Esophagus (tissue), 2 donors: ENCODE data around the gene RNF43. TPM values are rescaled to one million over a fixed set of nuclear protein-coding genes. Genes with fewer than 3 reads are reported as not detected.

Source experiments
- H3K27ac ChIP-seq, 2 donors: one replicate each; pipeline ENCODE4 v1.5.1; 2013; ENCODE audit warnings: low read depth in 2 of 2, mild to moderate bottlenecking in 2 of 2, inconsistent platforms in 1 of 2, low read length in 1 of 2, moderate library complexity in 1 of 2
- H3K27me3 ChIP-seq, 2 donors: one replicate each; pipeline ENCODE4 v1.6.1; 2013; ENCODE audit warnings: low read length in 2 of 2, control low read depth in 1 of 2, mild to moderate bottlenecking in 1 of 2; ENCODE audit not compliant: insufficient read depth in 2 of 2, control insufficient read depth in 1 of 2
- H3K36me3 ChIP-seq, 2 donors: one replicate each; pipeline ENCODE4 v1.6.1; 2013; ENCODE audit warnings: low read length in 1 of 2; ENCODE audit not compliant: control insufficient read depth in 2 of 2, insufficient read depth in 2 of 2
- H3K4me1 ChIP-seq, 2 donors: one replicate each; pipeline ENCODE4 v1.6.1; 2013; ENCODE audit warnings: low read length in 1 of 2; ENCODE audit not compliant: control insufficient read depth in 2 of 2, insufficient read depth in 2 of 2
- H3K4me3 ChIP-seq, 2 donors: one replicate each; pipeline ENCODE4 v1.5.1; 2013; ENCODE audit warnings: low read length in 2 of 2, mild to moderate bottlenecking in 2 of 2, low read depth in 1 of 2, moderate library complexity in 1 of 2
- H3K9me3 ChIP-seq, 2 donors: one replicate each; pipeline ENCODE4 v1.6.1; 2013; ENCODE audit warnings: mild to moderate bottlenecking in 2 of 2, low read depth in 1 of 2, low read length in 1 of 2, moderate library complexity in 1 of 2; ENCODE audit not compliant: control insufficient read depth in 2 of 2, insufficient read depth in 1 of 2
- WGBS, 2 donors: extraction: QIAGEN DNeasy Blood & Tissue Kit; methylation state at CpG; one replicate each; pipeline ENCODE4 v1.1.7; 2013; 5-methylcytosine and 5-hydroxymethylcytosine counted together
- polyA plus RNA-seq, 2 donors: library from polyadenylated mRNA; stranded (reverse); fragments of 200-250 nt; gene quantifications; one replicate each; pipeline ENCODE4 v1.2.3, GENCODE V29; 2013
- donor health status: healthy with polysubstance abuse.
- donor health status: Bipolar disorder and iron deficiency.

RNF43 gene
- polyA plus RNA-seq: 1 to 10 TPM; 5.7 to 7.5 TPM

- H3K4me3 ChIP-seq: peak within 1 kb of the TSS; percentile 50 to 84
- WGBS, 2 donors: 5% methylated on average over 8 of the region's 8 CpGs
- no peaks in the 10 kb centered on the region for H3K9me3 ChIP-seq
- H3K27ac ChIP-seq: peak within 1 kb of the TSS; percentile 81
- H3K4me1 ChIP-seq: no peaks in the 10 kb centered on the region
- H3K36me3 ChIP-seq: no peaks in the 10 kb centered on the region
- no peaks in the 10 kb centered on the region for H3K27me3 ChIP-seq
These were observed at the start of gene RNF43 for GRCh38 chr17:58417300-58418092. Gene RNF43, minus strand, starts transcription at chr17:58417534. Its CDS starts 1,957 bp downstream, at chr17:58415577.

GRCh38 chr17:58455491-58455890 is 38.2 kb upstream of the RNF43 start:
- no peaks in the 10 kb centered on the region for H3K4me1 ChIP-seq
- no peak overlapping the region for H3K4me3 ChIP-seq
- H3K36me3 ChIP-seq: no peaks in the 10 kb centered on the region
- no peaks in the 10 kb centered on the region for H3K27me3 ChIP-seq
- H3K27ac ChIP-seq: no peak overlapping the region
- no peaks in the 10 kb centered on the region for H3K9me3 ChIP-seq

- H3K27me3 ChIP-seq: no peaks in the 10 kb centered on the region
- 89 to 92% methylated on average over 1 of the region's 1 CpG for whole genome bisulfite sequencing, 2 donors
- no peaks in the 10 kb centered on the region for H3K4me1 ChIP-seq
- no peaks in the 10 kb centered on the region for H3K36me3 ChIP-seq
- no peak overlapping the region for H3K4me3 ChIP-seq
- no peaks in the 10 kb centered on the region for H3K9me3 ChIP-seq
- no peak overlapping the region for H3K27ac ChIP-seq
These were observed 35.4 kb upstream of the RNF43 start for GRCh38 chr17:58452738-58453137.

GRCh38 chr17:58447039-58447975 is 30.0 kb upstream of the RNF43 start:
- no peaks in the 10 kb centered on the region for H3K9me3 ChIP-seq
- H3K4me1 ChIP-seq: no peaks in the 10 kb centered on the region
- no peaks in the 10 kb centered on the region for H3K27me3 ChIP-seq
- no peaks in the 10 kb centered on the region for H3K36me3 ChIP-seq
- no peak overlapping the region for H3K4me3 ChIP-seq
- 73 to 74% methylated on average over 9 of the region's 9 CpGs for WGBS, 2 donors
- H3K27ac ChIP-seq: no peak overlapping the region

- H3K27ac ChIP-seq: no peak overlapping the region
- no peaks in the 10 kb centered on the region for H3K36me3 ChIP-seq
- WGBS, 2 donors: 83 to 85% methylated on average over 6 of the region's 6 CpGs
- no peaks in the 10 kb centered on the region for H3K9me3 ChIP-seq
- no peak overlapping the region for H3K4me3 ChIP-seq
- H3K27me3 ChIP-seq: no peaks in the 10 kb centered on the region
- H3K4me1 ChIP-seq: no peaks in the 10 kb centered on the region
These were observed 28.8 kb upstream of the RNF43 start for GRCh38 chr17:58446086-58446485.

GRCh38 chr17:58436805-58437239 is 19.5 kb upstream of the RNF43 start:
- 65 to 70% methylated on average over 5 of the region's 5 CpGs for WGBS, 2 donors
- Histone ChIP-seq H3K9me3 (no peaks in the 10 kb centered on the region), H3K4me3 (no peak overlapping the region), H3K27ac (no peak overlapping the region), H3K4me1 (no peaks in the 10 kb centered on the region), H3K27me3 (peaks cover 0 to 2% of the 10 kb centered on the region in 2 donors), H3K36me3 (no peaks in the 10 kb centered on the region)

GRCh38 chr17:58436245-58436644 is 18.9 kb upstream of the RNF43 start:
- H3K27ac ChIP-seq: no peak overlapping the region
- H3K36me3 ChIP-seq: no peaks in the 10 kb centered on the region
- H3K4me1 ChIP-seq: no peaks in the 10 kb centered on the region
- no peak overlapping the region for H3K4me3 ChIP-seq
- peaks cover 0 to 2% of the 10 kb centered on the region in 2 donors for H3K27me3 ChIP-seq
- H3K9me3 ChIP-seq: no peaks in the 10 kb centered on the region

GRCh38 chr17:58432806-58433573 is 15.7 kb upstream of the RNF43 start:
- H3K4me3 ChIP-seq: no peak overlapping the region
- H3K4me1 ChIP-seq: no peaks in the 10 kb centered on the region
- WGBS, 2 donors: 86 to 87% methylated on average over 7 of the region's 7 CpGs
- peaks cover 0 to 2% of the 10 kb centered on the region in 2 donors for H3K27me3 ChIP-seq
- no peaks in the 10 kb centered on the region for H3K9me3 ChIP-seq
- no peak overlapping the region for H3K27ac ChIP-seq
- H3K36me3 ChIP-seq: no peaks in the 10 kb centered on the region

- Histone ChIP-seq H3K9me3 (no peaks in the 10 kb centered on the region), H3K36me3 (no peaks in the 10 kb centered on the region), H3K27ac (no peak overlapping the region), H3K4me3 (no peak overlapping the region), H3K27me3 (no peaks in the 10 kb centered on the region), H3K4me1 (no peaks in the 10 kb centered on the region)
- 92 to 93% methylated on average over 3 of the region's 3 CpGs for WGBS, 2 donors
These were observed 10.5 kb upstream of the RNF43 start for GRCh38 chr17:58427807-58428206.
